Loucy (cell line): ENCODE data around the gene CDC7.
"Not testable (repeated sequence)": the region's sequence is repeated elsewhere in the genome, so short reads cannot be mapped to it uniquely, and the experiment has no call there.

Source experiments
- H2AFZ ChIP-seq: fragments of 200-600 bp; sonication (generic); 2 replicates; pipeline ENCODE4 v1.6.0; 2016; ENCODE audit warnings: antibody characterized with exemption, mild to moderate bottlenecking, low read length, moderate library complexity
- H3F3A ChIP-seq: fragments of 200-600 bp; 2 replicates; pipeline ENCODE4 v1.6.0; 2016; ENCODE audit warnings: antibody characterized with exemption, low read depth, mild to moderate bottlenecking
- H3K27me3 ChIP-seq: fragments of 200-600 bp; sonication (generic); 2 replicates; pipeline ENCODE4 v1.6.1; 2014; ENCODE audit warnings: low read length, mild to moderate bottlenecking; ENCODE audit not compliant: insufficient read depth, poor library complexity, severe bottlenecking
- H3K36me3 ChIP-seq: fragments of 200-600 bp; sonication (generic); 2 replicates; pipeline ENCODE4 v1.6.1; 2016; ENCODE audit warnings: low read length; ENCODE audit not compliant: insufficient read depth
- H3K4me1 ChIP-seq: fragments of 200-600 bp; sonication (generic); 2 replicates; pipeline ENCODE4 v1.5.1; 2014; ENCODE audit warnings: low read length, mild to moderate bottlenecking; ENCODE audit not compliant: insufficient read depth, poor library complexity, severe bottlenecking
- H3K4me2 ChIP-seq: fragments of 200-600 bp; sonication (generic); 2 replicates; pipeline ENCODE4 v1.6.0; 2014; ENCODE audit warnings: antibody characterized with exemption, low read length, low read depth, mild to moderate bottlenecking; ENCODE audit not compliant: poor library complexity, severe bottlenecking
- H3K4me3 ChIP-seq: fragments of 200-600 bp; sonication (generic); 2 replicates; pipeline ENCODE4 v1.5.1; 2014; ENCODE audit warnings: low read length, mild to moderate bottlenecking, mixed read lengths; ENCODE audit not compliant: poor library complexity, severe bottlenecking
- H3K79me2 ChIP-seq: fragments of 200-600 bp; sonication (generic); 2 replicates; pipeline ENCODE4 v1.6.1; 2014; ENCODE audit warnings: low read length; ENCODE audit not compliant: insufficient read depth
- H3K9ac ChIP-seq: fragments of 200-600 bp; sonication (generic); 2 replicates; pipeline ENCODE4 v1.6.0; 2014; ENCODE audit warnings: mild to moderate bottlenecking, low read depth, low read length, moderate library complexity; ENCODE audit not compliant: poor library complexity, severe bottlenecking
- H3K9me2 ChIP-seq: fragments of 200-600 bp; sonication (generic); replicated peaks from 2 replicates; pipeline ENCODE4 v1.6.1; 2016; ENCODE audit warnings: low read depth, low read length, mixed read lengths
- H3K9me3 ChIP-seq: fragments of 200-600 bp; sonication (generic); 2 replicates; pipeline ENCODE4 v1.6.1; 2014; ENCODE audit warnings: mild to moderate bottlenecking, antibody characterized with exemption, low read length, low read depth; ENCODE audit not compliant: insufficient read depth
- H4K20me1 ChIP-seq: fragments of 200-600 bp; sonication (generic); 2 replicates; pipeline ENCODE4 v1.6.0; 2014; ENCODE audit warnings: antibody characterized with exemption, low read length, mild to moderate bottlenecking; ENCODE audit not compliant: insufficient read depth, poor library complexity, severe bottlenecking
- EZH2phosphoT487 ChIP-seq: fragments of 200-600 bp; IDR thresholded peaks from 2 replicates; pipeline ENCODE4 v1.6.1; 2018; ENCODE audit warnings: antibody characterized with exemption, mild to moderate bottlenecking, moderate library complexity, borderline replicate concordance
- TF ChIP-seq, protein P1 (sequence below): fragments of 200-600 bp; sonication (generic); conservative IDR thresholded peaks from 2 replicates; pipeline ENCODE4 v1.5.1; 2014; ENCODE audit warnings: mild to moderate bottlenecking, antibody characterized with exemption, low read length

CDC7 gene

DNA sequence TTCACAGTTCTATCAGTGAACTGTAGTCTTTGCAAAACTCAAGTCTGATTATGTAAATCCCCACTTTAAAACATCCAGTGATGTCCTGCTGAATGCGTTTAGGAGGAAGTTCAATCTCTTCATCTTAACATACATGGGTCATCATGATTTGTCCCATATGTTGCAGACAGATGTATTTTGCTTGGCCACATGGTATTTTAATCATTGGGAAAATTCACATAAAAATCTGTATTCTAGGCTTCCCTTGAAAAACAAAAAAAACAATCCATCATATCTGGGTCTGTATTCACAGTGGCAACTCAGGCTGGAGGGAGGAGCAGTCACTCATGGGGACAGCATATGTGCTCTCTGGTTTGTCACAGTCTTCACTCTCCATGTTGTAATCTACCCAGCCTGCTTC, 44.8 kb upstream of the CDC7 start:
- H3K4me1 ChIP-seq = no peaks in the 10 kb centered on the region
- no peaks in the 10 kb centered on the region for H3K27me3 ChIP-seq
- no peaks in the 10 kb centered on the region for H3K79me2 ChIP-seq
- no peaks in the 10 kb centered on the region for H3K9me3 ChIP-seq
- TF ChIP-seq, protein P1, sequence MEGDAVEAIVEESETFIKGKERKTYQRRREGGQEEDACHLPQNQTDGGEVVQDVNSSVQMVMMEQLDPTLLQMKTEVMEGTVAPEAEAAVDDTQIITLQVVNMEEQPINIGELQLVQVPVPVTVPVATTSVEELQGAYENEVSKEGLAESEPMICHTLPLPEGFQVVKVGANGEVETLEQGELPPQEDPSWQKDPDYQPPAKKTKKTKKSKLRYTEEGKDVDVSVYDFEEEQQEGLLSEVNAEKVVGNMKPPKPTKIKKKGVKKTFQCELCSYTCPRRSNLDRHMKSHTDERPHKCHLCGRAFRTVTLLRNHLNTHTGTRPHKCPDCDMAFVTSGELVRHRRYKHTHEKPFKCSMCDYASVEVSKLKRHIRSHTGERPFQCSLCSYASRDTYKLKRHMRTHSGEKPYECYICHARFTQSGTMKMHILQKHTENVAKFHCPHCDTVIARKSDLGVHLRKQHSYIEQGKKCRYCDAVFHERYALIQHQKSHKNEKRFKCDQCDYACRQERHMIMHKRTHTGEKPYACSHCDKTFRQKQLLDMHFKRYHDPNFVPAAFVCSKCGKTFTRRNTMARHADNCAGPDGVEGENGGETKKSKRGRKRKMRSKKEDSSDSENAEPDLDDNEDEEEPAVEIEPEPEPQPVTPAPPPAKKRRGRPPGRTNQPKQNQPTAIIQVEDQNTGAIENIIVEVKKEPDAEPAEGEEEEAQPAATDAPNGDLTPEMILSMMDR = no peak
- no peak for TF ChIP-seq EZH2phosphoT487
- no peak overlapping the region for H3K9ac ChIP-seq
- no peak overlapping the region for H3K4me2 ChIP-seq
- no peaks in the 10 kb centered on the region for H3K36me3 ChIP-seq
- no peaks in the 10 kb centered on the region for H4K20me1 ChIP-seq
- no peaks in the 10 kb centered on the region for H3K9me2 ChIP-seq
- no peak overlapping the region for H3K4me3 ChIP-seq
- H2AFZ ChIP-seq = no peak overlapping the region
- H3F3A ChIP-seq = no peaks in the 10 kb centered on the region

DNA sequence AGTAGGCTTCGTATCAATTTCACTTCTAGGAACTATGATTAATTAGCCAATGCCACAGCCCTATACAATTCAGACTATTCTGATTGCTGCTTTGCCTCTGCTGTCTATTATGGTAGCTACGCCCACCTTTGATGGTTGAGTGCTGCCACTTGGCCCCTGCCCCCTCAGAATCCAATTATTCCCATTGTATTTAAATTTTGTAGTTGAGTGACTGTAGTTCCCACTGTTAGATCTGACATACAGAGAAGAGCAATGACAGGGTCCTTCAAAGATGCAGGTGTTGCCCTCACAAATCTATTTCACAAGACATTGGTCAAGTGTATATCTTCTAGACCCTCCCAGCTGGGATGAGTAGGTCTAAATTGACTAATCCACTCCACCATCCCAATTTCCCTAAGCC, 35.3 kb upstream of the CDC7 start:
- not testable (repeated sequence) for H3K4me3 ChIP-seq, H3K27me3 ChIP-seq, H3K9me3 ChIP-seq, H3K9me2 ChIP-seq, H2AFZ ChIP-seq, H3F3A ChIP-seq, H3K79me2 ChIP-seq, H4K20me1 ChIP-seq, H3K9ac ChIP-seq, H3K4me1 ChIP-seq, H3K4me2 ChIP-seq, H3K36me3 ChIP-seq

DNA sequence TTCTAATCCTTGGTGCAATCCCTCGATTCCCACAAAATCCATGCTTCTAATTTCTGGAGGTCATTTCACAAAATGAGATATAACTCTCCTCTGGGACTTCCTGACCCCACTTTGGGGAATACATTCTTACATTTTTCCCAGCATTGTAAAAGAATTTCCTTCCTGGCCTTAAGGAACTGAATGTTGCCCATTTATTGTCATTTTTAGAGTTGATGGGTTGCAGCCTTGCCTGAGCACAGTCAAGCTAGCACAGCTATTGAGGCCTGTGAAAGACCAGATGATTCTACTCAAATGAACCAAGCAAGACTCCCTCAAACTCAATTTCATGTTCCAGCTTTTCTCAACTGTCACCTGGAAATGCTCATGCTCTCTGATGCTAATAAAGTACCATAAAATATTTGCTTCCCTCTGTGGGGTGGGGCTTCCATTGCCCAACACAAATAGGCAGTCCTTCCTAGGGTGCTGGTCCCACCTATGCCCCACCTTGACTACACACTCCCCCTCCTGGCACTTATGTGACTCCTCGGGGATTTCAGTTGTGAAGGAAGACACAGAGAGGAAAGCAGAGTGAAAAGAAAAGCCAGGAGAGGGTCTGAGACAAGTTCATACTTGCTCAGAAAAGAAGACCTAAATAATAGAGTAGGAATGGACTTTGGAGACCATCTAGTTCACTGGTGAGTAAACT, 24.0 kb upstream of the CDC7 start:
- TF ChIP-seq, protein P1 = no peak
- no peak for TF ChIP-seq EZH2phosphoT487
- Histone ChIP-seq H3K9me3 (no peaks in the 10 kb centered on the region), H3K4me1 (no peaks in the 10 kb centered on the region), H3F3A (no peaks in the 10 kb centered on the region), H2AFZ (no peak overlapping the region), H3K36me3 (no peaks in the 10 kb centered on the region), H3K79me2 (no peaks in the 10 kb centered on the region), H3K27me3 (no peaks in the 10 kb centered on the region), H3K4me3 (no peak overlapping the region), H3K9me2 (no peaks in the 10 kb centered on the region), H3K9ac (no peak overlapping the region), H4K20me1 (no peaks in the 10 kb centered on the region), H3K4me2 (no peak overlapping the region)

DNA sequence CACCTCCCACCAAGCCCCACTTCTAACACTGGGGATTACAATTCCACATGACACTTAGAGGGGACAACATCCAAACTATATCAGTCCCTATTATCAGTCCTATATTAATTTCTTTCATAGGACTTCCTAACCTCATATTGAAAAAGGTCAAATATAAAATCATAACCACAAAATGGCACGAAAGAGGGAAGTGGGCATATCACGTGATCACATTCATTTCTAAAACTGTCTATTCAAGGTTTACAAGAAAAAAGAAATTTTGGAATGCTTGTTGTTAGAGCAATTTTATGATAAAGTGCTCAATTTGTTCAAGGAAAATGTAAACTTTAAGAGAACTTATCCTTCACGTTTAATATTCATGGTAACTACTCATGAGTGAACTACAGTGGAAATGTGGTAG, 13.2 kb upstream of the CDC7 start:
- TF ChIP-seq, protein P1 = no peak
- TF ChIP-seq EZH2phosphoT487 = no peak

More for the DNA sequence above, 13.2 kb upstream of the CDC7 start:
- no peaks in the 10 kb centered on the region for H3F3A ChIP-seq
- no peak overlapping the region for H3K4me2 ChIP-seq
- H3K9me3 ChIP-seq = no peaks in the 10 kb centered on the region
- no peaks in the 10 kb centered on the region for H3K36me3 ChIP-seq
- H3K9ac ChIP-seq = no peak overlapping the region
- no peak overlapping the region for H3K4me3 ChIP-seq
- no peaks in the 10 kb centered on the region for H4K20me1 ChIP-seq
- no peak overlapping the region for H2AFZ ChIP-seq
- no peaks in the 10 kb centered on the region for H3K27me3 ChIP-seq
- H3K79me2 ChIP-seq = no peaks in the 10 kb centered on the region
- H3K4me1 ChIP-seq = peaks cover 5% of the 10 kb centered on the region
- no peaks in the 10 kb centered on the region for H3K9me2 ChIP-seq
